Measurements from ENCODE around the gene SIGLEC14.
A peak's percentile ranks its signal among the peaks of the same experiment; 100 is the strongest.
"Not testable (repeated sequence)": the region's sequence is repeated elsewhere in the genome, so short reads cannot be mapped to it uniquely, and the experiment has no call there.

SIGLEC14 gene

DNA sequence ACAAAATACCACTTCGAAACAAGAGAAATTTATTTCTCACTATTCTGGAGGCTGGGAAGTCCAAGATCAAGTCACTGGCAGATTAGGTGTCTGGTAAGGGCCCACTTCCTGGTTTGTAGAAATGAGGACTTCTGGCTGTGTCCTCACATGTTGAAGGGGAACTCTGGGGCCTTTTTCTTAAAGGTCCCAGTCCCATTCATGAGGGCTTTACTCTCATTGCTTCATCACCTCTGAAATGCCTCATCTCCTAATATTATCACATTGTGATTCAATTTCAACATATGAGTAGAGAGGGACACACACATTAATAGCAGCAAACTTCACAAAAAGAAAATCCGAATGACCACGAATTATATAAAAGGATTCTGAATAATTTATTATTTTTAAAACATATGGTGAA is 21.6 kb upstream of the SIGLEC14 start:
- no peak for DNase-seq

GRCh38 chr19:51664997-51665396 is 18.4 kb upstream of the SIGLEC14 start:
- DNase-seq, result no peak

DNA sequence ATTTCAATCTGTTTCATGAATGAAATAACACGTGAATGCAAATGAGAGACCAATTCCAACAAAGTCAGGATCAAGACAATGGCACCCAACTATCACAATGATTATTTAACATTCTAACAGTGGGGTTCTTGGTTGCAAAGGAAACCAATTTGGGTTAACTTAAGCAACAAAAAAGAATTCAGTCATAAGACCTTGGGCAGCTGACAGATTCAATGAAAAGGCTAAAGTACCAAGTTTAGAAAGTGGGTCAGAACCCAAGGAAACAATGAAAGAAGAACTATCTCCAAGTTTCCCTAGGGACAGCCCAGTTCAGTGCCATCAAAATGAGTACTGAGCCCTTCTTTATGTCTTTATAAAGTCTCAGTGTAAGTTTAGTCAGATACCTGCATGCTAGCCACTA is 17.5 kb upstream of the SIGLEC14 start:
- no peak for DNase-seq

DNA sequence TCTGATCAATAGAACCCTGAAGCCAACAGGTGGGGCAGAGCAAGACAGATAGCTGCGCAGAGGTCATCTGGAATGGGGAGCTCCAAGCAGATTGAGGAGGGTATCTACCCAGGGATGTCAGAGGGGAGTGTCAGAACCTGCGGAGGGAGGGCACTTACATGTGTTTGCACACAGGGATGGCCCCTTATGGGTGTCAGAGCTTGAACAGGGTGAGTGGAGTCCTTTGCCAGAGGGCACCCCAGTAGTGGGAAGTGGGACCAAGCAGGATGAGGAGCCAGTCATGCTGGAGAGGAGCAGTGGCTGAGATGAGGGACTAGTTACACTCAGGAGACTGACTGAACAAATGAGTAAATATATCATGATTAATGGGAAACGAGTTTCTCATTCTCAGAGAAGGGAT is 17.0 kb upstream of the SIGLEC14 start:
- no peak for DNase-seq

- DNase-seq, result peak; percentile 55 to 83
These were observed 14.5 kb upstream of the SIGLEC14 start for GRCh38 chr19:51660975-51661600.

DNA sequence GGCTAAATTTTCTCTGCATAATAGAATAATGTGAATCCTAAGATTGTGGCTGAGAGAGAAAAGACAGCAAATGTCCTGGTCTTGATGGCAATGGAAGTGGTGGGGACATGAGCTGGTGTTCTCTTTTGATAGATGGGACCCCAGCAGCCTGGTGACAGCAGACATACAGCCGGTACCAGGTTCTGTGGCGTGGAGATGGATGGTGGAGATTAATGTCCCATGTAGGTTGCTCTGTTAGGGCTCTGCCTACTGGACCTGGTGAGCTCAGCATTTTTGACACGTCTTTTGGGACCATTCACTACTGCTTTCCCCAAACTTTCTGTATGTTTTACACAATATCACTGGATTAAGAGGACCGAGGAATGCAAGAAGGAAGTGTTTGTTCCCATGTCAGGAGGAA is 8.2 kb upstream of the SIGLEC14 start:
- no peak for DNase-seq

DNA sequence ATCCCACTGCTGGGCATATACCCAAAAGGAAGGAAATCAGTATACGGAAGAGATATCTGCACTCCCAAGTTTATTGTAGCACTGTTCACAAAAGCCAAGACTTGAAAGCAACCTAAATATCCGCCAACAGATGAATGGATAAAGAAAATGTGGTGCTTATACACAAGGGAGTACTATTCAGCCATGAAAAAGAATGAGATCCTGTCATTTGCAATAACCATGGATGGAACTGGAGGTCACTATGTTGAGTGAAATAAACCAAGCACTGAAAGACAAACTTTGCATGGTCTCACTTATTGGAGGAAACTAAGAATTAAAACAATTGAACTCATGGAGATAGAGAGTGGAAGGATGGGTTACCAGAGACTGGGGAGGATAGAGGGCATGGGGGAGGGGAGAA is 6.5 kb upstream of the SIGLEC14 start:
- DNase-seq, result no peak

DNA sequence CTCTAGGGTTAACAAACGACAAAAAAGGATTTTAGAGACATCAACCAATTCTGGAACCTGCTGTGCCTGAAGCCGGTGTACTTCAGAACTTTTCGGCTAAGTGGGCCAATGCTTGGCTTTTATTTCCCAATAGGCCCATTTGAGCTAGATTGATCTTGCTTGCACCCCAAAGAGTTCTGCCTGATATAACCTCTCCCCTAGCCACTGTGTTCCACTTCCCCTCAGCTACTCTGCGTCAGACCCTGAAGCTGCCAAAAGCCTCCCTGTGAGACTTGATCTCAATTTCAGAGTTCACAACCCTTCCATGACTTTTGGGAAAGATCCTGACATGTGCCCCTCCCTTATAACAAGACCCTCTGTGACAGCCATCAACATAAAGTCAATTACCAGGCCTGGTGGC is 5.6 kb upstream of the SIGLEC14 start:
- DNase-seq, result no peak

- no peak for DNase-seq
These were observed 4.7 kb upstream of the SIGLEC14 start for GRCh38 chr19:51651216-51651846.

DNA sequence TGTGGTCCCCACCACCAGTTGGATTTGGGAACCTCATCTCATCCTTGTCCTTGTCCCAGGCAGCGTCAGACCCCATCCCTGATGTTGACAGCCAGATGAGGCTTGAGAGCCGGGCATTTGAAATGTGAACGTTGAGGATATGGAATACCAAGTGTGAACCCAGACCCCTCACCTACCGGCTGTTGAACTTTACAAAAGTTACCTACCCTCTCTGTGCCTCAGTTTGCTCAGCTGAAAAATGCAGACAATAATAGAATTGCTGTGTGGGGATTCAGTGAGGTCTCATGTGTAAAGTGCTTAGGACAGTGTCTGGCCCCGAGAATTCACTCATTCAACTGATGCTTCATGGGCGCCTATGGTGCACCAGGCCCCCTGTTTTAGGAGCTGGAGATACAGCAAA is 693 bp upstream of the SIGLEC14 start:
- no peak for DNase-seq

DNA sequence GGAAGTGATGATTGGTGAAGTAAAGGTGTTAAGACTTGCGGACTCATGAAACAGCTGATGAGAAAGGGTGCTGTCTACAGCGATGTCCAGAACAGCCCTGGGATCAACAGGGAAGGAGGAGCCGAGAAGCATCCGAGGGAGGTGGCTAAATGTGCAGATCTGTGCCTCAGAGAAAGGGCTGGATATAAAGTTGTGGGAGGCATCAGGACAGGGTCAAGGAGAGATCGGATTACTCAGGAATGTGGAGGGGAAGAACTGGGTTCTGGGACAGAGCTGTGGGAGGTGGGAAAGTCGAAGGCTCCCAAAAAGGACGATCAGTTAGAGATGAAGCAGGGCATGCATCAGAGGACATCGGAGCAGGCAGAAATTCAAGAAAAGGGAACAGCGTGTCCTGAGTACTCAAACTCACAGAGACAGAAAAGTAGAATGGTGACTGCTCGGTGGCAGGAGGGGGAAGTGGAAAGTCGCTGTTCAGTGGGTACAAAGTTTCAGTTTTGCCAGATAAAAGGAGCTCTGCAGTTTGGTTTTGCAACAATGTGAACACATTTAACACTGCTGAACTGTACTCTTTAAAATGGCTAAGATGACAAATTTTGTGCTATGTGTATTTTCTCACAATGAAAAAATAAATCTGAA is 1.9 kb downstream of the SIGLEC14 start:
- DNase-seq, result no peak

DNA sequence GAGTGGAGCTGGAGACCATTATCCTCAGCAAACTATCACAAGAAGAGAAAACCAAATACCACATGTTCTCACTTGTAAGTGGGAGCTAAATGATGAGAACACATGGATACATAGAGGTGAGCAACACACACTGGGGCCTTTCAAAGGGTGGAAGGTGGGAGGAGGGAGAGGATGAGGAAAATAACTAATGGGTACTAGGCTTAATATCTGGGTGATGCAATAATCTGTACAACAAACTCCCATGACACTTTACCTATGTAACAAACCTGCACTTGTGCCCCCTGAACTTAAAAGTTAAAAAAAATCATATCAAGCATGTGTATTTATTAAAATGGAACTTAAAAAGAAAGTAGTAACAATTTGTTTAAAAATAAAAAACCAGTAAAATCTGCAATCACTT is 5.0 kb downstream of the SIGLEC14 start:
- DNase-seq, result no peak

- DNase-seq, result no peak
These were observed 6.2 kb downstream of the SIGLEC14 start for GRCh38 chr19:51640386-51640785.

GRCh38 chr19:51639916-51640315 is 6.7 kb downstream of the SIGLEC14 start:
- no peak for DNase-seq

- peak in 1 of 2 experiments; percentile 7 for DNase-seq
These were observed 9.2 kb downstream of the SIGLEC14 start for GRCh38 chr19:51637362-51637978.

GRCh38 chr19:51632126-51632525 is 14.5 kb downstream of the SIGLEC14 start:
- no peak for DNase-seq

DNA sequence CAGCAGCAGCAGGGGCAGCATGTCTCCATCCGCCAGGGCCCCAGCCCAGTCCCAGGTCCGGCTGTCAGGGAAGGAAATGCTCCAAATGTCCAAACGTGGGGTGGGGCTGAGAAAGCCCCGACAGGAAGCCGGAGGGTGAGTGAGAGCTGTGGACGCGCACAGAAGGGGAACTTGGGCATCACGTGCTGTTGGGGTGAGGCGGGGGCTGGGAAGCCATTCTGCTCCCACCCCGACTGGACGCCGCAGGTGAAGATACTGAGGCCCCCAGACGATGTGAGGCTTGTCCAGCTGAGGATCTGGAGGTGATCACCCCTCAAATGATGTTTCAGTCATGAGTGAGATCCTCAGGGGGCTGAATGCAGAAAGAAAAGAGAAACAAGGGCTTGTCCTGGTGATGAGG is 16.3 kb downstream of the SIGLEC14 start, which contains the start of gene SIGLEC5:
Gene SIGLEC5 (minus strand): TSS at position 87 of the 400 bp plus-strand sequence. CDS start 66 bp downstream, at position 21.
- DNase-seq, result not testable (repeated sequence)

- DNase-seq, result no peak
These were observed 18.3 kb downstream of the SIGLEC14 start for GRCh38 chr19:51628153-51628939.

GRCh38 chr19:51627491-51628138 is 19.0 kb downstream of the SIGLEC14 start:
- no peak for DNase-seq

DNA sequence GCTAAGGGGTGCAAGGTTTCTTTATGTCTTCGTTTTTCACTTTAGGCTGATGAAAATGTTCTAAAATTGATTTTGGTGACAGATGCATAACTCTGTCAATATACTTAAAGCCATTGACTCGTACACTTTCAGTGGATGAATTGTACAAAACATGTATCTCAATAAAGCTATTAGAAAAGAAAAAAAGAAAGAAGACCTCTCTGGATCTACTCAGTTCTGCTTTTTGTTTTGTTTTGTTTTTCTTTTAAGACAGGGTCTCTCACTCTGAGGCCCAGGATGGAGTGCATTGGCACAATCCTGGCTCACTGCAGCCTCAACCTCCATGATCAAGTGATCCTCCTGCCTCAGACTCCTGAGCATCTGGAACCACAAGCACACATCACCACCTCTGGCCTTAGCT is 19.9 kb downstream of the SIGLEC14 start:
- DNase-seq, result no peak

DNA sequence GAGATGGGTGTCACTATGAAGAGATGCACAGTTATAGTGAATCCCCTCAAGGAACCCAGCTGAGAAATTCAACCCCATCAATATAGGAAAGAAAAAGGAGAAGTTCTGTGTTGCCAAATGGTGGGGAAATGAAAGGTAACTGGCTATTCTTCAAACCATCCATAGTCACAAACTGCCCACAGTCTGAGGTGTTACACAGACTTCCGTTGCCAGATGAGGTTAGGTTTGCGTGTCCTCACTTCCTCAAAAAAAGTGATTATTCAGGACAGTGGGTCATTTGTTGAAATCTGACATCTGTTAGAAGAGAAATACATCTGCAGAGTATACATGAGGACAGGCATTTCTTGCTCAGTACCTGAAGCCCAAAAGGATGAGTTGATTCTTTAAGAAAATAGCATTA is 25.4 kb downstream of the SIGLEC14 start:
- no peak for DNase-seq

- DNase-seq, result no peak
These were observed 30.6 kb downstream of the SIGLEC14 start for GRCh38 chr19:51615991-51616390.

DNA sequence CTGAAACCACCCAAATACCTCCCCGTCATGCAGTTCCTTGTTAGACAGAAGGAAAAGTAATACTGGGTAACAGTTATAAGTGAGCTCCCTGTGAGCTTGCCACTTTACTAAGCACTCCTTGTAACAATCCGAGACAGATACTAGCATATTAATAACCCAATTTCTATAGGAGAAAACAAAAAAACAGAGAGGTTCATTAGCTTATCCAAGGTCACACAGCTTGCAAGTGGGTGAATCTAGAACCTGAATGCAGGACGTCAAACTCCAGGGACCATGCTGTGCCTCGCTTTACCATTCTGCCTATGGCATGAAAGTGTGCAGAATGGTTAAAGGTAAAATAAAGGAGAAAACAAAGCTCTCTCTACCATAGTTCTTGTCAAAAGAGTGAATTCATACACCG is 31.8 kb downstream of the SIGLEC14 start:
- no peak for DNase-seq
